ENCODE measurements around the gene PAAF1. TPM values are rescaled to one million over a fixed set of nuclear protein-coding genes. Genes with fewer than 3 reads are reported as not detected.

PAAF1 gene
- total and polyA plus RNA-seq, 2 of the 13 experiments (the other 11 are each of a cell fraction or from before 2014, with no cell fraction given): 13.5 to 28.8 TPM

DNA sequence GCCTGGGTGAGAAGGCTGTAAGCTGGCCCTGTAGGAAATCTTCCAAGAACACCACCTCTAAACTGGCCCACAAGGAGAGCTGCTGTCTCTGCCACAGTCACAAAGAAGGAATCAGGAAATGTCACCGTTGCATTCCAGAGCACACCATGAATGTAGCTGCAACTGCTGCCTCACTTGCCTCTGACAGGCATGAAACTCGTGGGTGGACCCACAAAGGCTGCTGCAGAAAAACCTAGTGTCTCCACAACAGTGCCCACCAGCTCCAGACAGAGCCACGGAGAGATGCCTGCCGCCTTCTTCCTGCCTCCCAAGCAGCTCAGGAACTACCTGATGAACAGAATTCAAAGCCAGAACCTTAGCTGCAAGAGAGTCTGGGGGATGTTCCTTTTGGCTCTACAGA lies 84.5 kb downstream of the PAAF1 start:
- DNase-seq (ENCODE audit: low spot score) (no peak), ATAC-seq (no peak), FAIRE-seq (no peak)
- ChIA-PET POLR2A (no interaction called here), CTCF (ENCODE audit: low intra/inter-chr PET ratio, low total read pairs) (no interaction called here)
- 59% methylated on average over 3 of the region's 4 CpGs for WGBS (ENCODE audit: low lambda C conversion rate)
- in situ Hi-C loops (cut with HindIII; ENCODE audit: extremely low pct_ligation_motif_present, low pct_unique_long_range_greater_than_20kb) (loop anchor here (10.0 to 25.0 kb wide), 2 partner anchors 133 to 201 kb away; partner anchors contain the start of genes C2CD3 and PPME1), intact Hi-C loops (cut with micrococcal nuclease; ENCODE audit: unreplicated experiment) (loop anchor here (5.0 kb wide), 1 partner anchor 211 kb away; the partner anchor contains the start of genes C2CD3 and PPME1)
- BruUV-seq (replicated peaks): no TSS peak
- Histone ChIP-seq H3K36me3 (replicated peaks in 1 of 2; ENCODE audit: control insufficient read depth in 1 of 2, insufficient read depth in 2 of 2, low read length in 2 of 2) (no peaks in the 10 kb centered on the region), H3K9me3 (ENCODE audit: low read length) (no peaks in the 10 kb centered on the region), H3K79me2 (ENCODE audit: insufficient read depth, low read length) (no peaks in the 10 kb centered on the region), H3K27ac (ENCODE audit: extremely low read length, insufficient read depth, low read length) (no peak overlapping the region), H3K27me3 (ENCODE audit: control insufficient read depth in 1 of 2, insufficient read depth in 2 of 2, low read length in 2 of 2) (no peaks in the 10 kb centered on the region), H3K4me2 (ENCODE audit: low read depth, low read length) (no peak overlapping the region), H4K20me1 (ENCODE audit: insufficient read depth, low read length) (no peaks in the 10 kb centered on the region), H3K4me1 (ENCODE audit: insufficient read depth, low read length) (peaks cover 28% of the 10 kb centered on the region), H2AFZ (ENCODE audit: low read length) (no peak overlapping the region), H3K9ac (ENCODE audit: insufficient read depth, low read depth, low read length) (no peak overlapping the region), H3K4me3 (replicated peaks in 1 of 3; ENCODE audit: insufficient read depth in 1 of 3, low read depth in 2 of 3, low read length in 3 of 3) (no peak overlapping the region)
- TF ChIP-seq, protein P1, sequence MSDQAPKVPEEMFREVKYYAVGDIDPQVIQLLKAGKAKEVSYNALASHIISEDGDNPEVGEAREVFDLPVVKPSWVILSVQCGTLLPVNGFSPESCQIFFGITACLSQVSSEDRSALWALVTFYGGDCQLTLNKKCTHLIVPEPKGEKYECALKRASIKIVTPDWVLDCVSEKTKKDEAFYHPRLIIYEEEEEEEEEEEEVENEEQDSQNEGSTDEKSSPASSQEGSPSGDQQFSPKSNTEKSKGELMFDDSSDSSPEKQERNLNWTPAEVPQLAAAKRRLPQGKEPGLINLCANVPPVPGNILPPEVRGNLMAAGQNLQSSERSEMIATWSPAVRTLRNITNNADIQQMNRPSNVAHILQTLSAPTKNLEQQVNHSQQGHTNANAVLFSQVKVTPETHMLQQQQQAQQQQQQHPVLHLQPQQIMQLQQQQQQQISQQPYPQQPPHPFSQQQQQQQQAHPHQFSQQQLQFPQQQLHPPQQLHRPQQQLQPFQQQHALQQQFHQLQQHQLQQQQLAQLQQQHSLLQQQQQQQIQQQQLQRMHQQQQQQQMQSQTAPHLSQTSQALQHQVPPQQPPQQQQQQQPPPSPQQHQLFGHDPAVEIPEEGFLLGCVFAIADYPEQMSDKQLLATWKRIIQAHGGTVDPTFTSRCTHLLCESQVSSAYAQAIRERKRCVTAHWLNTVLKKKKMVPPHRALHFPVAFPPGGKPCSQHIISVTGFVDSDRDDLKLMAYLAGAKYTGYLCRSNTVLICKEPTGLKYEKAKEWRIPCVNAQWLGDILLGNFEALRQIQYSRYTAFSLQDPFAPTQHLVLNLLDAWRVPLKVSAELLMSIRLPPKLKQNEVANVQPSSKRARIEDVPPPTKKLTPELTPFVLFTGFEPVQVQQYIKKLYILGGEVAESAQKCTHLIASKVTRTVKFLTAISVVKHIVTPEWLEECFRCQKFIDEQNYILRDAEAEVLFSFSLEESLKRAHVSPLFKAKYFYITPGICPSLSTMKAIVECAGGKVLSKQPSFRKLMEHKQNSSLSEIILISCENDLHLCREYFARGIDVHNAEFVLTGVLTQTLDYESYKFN (CRISPR knock-in tag; conservative IDR thresholded peaks at IDR 0.05): no peak
- TF ChIP-seq POLR2AphosphoS2 (IDR thresholded peaks at IDR 0.05; ENCODE audit: low read depth, low read length): no peak
- TF ChIP-seq, protein P2, sequence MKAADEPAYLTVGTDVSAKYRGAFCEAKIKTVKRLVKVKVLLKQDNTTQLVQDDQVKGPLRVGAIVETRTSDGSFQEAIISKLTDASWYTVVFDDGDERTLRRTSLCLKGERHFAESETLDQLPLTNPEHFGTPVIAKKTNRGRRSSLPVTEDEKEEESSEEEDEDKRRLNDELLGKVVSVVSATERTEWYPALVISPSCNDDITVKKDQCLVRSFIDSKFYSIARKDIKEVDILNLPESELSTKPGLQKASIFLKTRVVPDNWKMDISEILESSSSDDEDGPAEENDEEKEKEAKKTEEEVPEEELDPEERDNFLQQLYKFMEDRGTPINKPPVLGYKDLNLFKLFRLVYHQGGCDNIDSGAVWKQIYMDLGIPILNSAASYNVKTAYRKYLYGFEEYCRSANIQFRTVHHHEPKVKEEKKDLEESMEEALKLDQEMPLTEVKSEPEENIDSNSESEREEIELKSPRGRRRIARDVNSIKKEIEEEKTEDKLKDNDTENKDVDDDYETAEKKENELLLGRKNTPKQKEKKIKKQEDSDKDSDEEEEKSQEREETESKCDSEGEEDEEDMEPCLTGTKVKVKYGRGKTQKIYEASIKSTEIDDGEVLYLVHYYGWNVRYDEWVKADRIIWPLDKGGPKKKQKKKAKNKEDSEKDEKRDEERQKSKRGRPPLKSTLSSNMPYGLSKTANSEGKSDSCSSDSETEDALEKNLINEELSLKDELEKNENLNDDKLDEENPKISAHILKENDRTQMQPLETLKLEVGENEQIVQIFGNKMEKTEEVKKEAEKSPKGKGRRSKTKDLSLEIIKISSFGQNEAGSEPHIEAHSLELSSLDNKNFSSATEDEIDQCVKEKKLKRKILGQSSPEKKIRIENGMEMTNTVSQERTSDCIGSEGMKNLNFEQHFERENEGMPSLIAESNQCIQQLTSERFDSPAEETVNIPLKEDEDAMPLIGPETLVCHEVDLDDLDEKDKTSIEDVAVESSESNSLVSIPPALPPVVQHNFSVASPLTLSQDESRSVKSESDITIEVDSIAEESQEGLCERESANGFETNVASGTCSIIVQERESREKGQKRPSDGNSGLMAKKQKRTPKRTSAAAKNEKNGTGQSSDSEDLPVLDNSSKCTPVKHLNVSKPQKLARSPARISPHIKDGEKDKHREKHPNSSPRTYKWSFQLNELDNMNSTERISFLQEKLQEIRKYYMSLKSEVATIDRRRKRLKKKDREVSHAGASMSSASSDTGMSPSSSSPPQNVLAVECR (CRISPR knock-in tag; IDR thresholded peaks at IDR 0.05; ENCODE audit: borderline replicate concordance): no peak
- TF ChIP-seq, protein P3, sequence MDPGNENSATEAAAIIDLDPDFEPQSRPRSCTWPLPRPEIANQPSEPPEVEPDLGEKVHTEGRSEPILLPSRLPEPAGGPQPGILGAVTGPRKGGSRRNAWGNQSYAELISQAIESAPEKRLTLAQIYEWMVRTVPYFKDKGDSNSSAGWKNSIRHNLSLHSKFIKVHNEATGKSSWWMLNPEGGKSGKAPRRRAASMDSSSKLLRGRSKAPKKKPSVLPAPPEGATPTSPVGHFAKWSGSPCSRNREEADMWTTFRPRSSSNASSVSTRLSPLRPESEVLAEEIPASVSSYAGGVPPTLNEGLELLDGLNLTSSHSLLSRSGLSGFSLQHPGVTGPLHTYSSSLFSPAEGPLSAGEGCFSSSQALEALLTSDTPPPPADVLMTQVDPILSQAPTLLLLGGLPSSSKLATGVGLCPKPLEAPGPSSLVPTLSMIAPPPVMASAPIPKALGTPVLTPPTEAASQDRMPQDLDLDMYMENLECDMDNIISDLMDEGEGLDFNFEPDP (CRISPR knock-in tag; conservative IDR thresholded peaks at IDR 0.05): no peak
- no peak for TF ChIP-seq ATF7-NPFF (CRISPR knock-in tag; IDR thresholded peaks at IDR 0.05; ENCODE audit: low read depth)
- no peak for TF ChIP-seq NBN (conservative IDR thresholded peaks at IDR 0.05)
- TF ChIP-seq, protein P4, sequence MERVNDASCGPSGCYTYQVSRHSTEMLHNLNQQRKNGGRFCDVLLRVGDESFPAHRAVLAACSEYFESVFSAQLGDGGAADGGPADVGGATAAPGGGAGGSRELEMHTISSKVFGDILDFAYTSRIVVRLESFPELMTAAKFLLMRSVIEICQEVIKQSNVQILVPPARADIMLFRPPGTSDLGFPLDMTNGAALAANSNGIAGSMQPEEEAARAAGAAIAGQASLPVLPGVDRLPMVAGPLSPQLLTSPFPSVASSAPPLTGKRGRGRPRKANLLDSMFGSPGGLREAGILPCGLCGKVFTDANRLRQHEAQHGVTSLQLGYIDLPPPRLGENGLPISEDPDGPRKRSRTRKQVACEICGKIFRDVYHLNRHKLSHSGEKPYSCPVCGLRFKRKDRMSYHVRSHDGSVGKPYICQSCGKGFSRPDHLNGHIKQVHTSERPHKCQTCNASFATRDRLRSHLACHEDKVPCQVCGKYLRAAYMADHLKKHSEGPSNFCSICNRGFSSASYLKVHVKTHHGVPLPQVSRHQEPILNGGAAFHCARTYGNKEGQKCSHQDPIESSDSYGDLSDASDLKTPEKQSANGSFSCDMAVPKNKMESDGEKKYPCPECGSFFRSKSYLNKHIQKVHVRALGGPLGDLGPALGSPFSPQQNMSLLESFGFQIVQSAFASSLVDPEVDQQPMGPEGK (CRISPR knock-in tag; IDR thresholded peaks at IDR 0.05): no peak
- TF ChIP-seq, protein P5, sequence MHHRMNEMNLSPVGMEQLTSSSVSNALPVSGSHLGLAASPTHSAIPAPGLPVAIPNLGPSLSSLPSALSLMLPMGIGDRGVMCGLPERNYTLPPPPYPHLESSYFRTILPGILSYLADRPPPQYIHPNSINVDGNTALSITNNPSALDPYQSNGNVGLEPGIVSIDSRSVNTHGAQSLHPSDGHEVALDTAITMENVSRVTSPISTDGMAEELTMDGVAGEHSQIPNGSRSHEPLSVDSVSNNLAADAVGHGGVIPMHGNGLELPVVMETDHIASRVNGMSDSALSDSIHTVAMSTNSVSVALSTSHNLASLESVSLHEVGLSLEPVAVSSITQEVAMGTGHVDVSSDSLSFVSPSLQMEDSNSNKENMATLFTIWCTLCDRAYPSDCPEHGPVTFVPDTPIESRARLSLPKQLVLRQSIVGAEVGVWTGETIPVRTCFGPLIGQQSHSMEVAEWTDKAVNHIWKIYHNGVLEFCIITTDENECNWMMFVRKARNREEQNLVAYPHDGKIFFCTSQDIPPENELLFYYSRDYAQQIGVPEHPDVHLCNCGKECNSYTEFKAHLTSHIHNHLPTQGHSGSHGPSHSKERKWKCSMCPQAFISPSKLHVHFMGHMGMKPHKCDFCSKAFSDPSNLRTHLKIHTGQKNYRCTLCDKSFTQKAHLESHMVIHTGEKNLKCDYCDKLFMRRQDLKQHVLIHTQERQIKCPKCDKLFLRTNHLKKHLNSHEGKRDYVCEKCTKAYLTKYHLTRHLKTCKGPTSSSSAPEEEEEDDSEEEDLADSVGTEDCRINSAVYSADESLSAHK (CRISPR knock-in tag; IDR thresholded peaks at IDR 0.05; ENCODE audit: borderline replicate concordance): no peak
- TF ChIP-seq, protein P6, sequence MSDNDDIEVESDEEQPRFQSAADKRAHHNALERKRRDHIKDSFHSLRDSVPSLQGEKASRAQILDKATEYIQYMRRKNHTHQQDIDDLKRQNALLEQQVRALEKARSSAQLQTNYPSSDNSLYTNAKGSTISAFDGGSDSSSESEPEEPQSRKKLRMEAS (IDR thresholded peaks at IDR 0.05): no peak
- no peak for TF ChIP-seq PHF5A (CRISPR knock-in tag; IDR thresholded peaks at IDR 0.05; ENCODE audit: low read depth, unreplicated experiment)
